GM18517 (cell line): Measurements from ENCODE around the gene FRAS1.
"Not testable (repeated sequence)": the region's sequence is repeated elsewhere in the genome, so short reads cannot be mapped to it uniquely, and the experiment has no call there.

ENCODE experiments used
- ATAC-seq: cut with Tn5 transposase; IDR thresholded peaks from one replicate; pipeline ENCODE4 v1.9.1; 2021; ENCODE audit warnings: mild to moderate bottlenecking, moderate library complexity; ENCODE audit not compliant: unreplicated experiment

The FRAS1 gene

GRCh38 chr4:78207951-78208350 is 150.8 kb downstream of the FRAS1 start:
- ATAC-seq: no peak

- ATAC-seq: not testable (repeated sequence)
Measured at GRCh38 chr4:78208896-78209295, 151.8 kb downstream of the FRAS1 start.

GRCh38 chr4:78210694-78211410 is 153.7 kb downstream of the FRAS1 start:
- no peak for ATAC-seq

- ATAC-seq: no peak
Measured at GRCh38 chr4:78213218-78213617, 156.1 kb downstream of the FRAS1 start.

- ATAC-seq: no peak
Measured at GRCh38 chr4:78214078-78214477, 157.0 kb downstream of the FRAS1 start.

- ATAC-seq: no peak
Measured at GRCh38 chr4:78217557-78217956, 160.4 kb downstream of the FRAS1 start.

GRCh38 chr4:78218260-78218659 is 161.1 kb downstream of the FRAS1 start:
- ATAC-seq: no peak

- no peak for ATAC-seq
Measured at GRCh38 chr4:78219825-78220224, 162.7 kb downstream of the FRAS1 start.

GRCh38 chr4:78220283-78220682 is 163.2 kb downstream of the FRAS1 start:
- ATAC-seq: no peak

GRCh38 chr4:78222575-78223186 is 165.6 kb downstream of the FRAS1 start:
- ATAC-seq: no peak

GRCh38 chr4:78225236-78225635 is 168.1 kb downstream of the FRAS1 start:
- ATAC-seq: no peak

GRCh38 chr4:78226279-78226678 is 169.2 kb downstream of the FRAS1 start:
- no peak for ATAC-seq

GRCh38 chr4:78227411-78228057 is 170.4 kb downstream of the FRAS1 start:
- no peak for ATAC-seq

- ATAC-seq: no peak
Measured at GRCh38 chr4:78235800-78236199, 178.7 kb downstream of the FRAS1 start.

- no peak for ATAC-seq
Measured at GRCh38 chr4:78237360-78237759, 180.2 kb downstream of the FRAS1 start.

- ATAC-seq: no peak
Measured at GRCh38 chr4:78242071-78242470, 184.9 kb downstream of the FRAS1 start.

- ATAC-seq: no peak
Measured at GRCh38 chr4:78244705-78245485, 187.8 kb downstream of the FRAS1 start.

- no peak for ATAC-seq
Measured at GRCh38 chr4:78247536-78248285, 190.6 kb downstream of the FRAS1 start.

GRCh38 chr4:78250500-78250899 is 193.4 kb downstream of the FRAS1 start:
- ATAC-seq: no peak

- not testable (repeated sequence) for ATAC-seq
Measured at GRCh38 chr4:78252773-78253172, 195.7 kb downstream of the FRAS1 start.

- ATAC-seq: no peak
Measured at GRCh38 chr4:78254893-78255292, 197.8 kb downstream of the FRAS1 start.
